Measurements from ENCODE around the gene SLC8A1. TPM values are rescaled to one million over a fixed set of nuclear protein-coding genes. Genes with fewer than 3 reads are reported as not detected.

SLC8A1 gene
- total and polyA plus RNA-seq, 2 of the 13 experiments (the other 11 are each of a cell fraction or from before 2014, with no cell fraction given) = not detected

DNA sequence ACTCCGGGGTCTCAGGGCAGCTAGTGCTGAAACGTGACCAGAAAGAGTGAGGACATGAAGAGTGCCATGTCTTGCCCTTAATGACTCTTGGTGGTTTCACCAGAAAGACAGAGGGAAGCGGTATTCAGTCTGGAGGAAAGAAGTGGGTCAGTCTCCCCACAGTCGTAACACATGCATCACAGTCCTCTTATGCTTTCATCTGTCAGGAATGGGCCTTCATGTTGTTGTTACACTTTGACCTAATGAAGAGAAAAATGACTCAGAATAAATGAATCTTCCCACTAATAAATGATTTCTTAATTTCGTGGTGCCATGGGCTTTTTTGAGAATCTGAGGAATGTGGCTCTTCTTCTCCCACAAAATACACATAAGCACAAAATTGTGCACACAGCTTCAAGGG is 103.2 kb downstream of the SLC8A1 start:
- H3K4me1 ChIP-seq (ENCODE audit: insufficient read depth, low read length) = no peaks in the 10 kb centered on the region
- H3K27ac ChIP-seq (ENCODE audit: extremely low read length, insufficient read depth, low read length) = no peak overlapping the region
- WGBS (ENCODE audit: low lambda C conversion rate) = 21% methylated on average over 5 of the region's 5 CpGs
- BruUV-seq (replicated peaks) = no TSS peak
- DNase-seq (ENCODE audit: low spot score) = no peak
- H3K4me3 ChIP-seq (replicated peaks in 1 of 3; ENCODE audit: insufficient read depth in 1 of 3, low read depth in 2 of 3, low read length in 3 of 3) = no peak overlapping the region
- no peak overlapping the region for H3K4me2 ChIP-seq (ENCODE audit: low read depth, low read length)
- no peak overlapping the region for H2AFZ ChIP-seq (ENCODE audit: low read length)
- CTCF ChIA-PET (ENCODE audit: low intra/inter-chr PET ratio, low total read pairs) = no interaction called here
- H3K9ac ChIP-seq (ENCODE audit: insufficient read depth, low read depth, low read length) = no peak overlapping the region
- no peaks in the 10 kb centered on the region for H3K9me3 ChIP-seq (ENCODE audit: low read length)
- ATAC-seq = no peak
- H3K79me2 ChIP-seq (ENCODE audit: insufficient read depth, low read length) = no peaks in the 10 kb centered on the region
- H4K20me1 ChIP-seq (ENCODE audit: insufficient read depth, low read length) = no peaks in the 10 kb centered on the region
- H3K27me3 ChIP-seq (ENCODE audit: control insufficient read depth in 1 of 2, insufficient read depth in 2 of 2, low read length in 2 of 2) = no peaks in the 10 kb centered on the region
- TF ChIP-seq ZNF598 (CRISPR knock-in tag; IDR thresholded peaks at IDR 0.05; ENCODE audit: borderline replicate concordance) (no peak), CCAR2 (optimal IDR thresholded peaks at IDR 0.05; ENCODE audit: low read depth, low read length) (no peak)
- H3K36me3 ChIP-seq (replicated peaks in 1 of 2; ENCODE audit: control insufficient read depth in 1 of 2, insufficient read depth in 2 of 2, low read length in 2 of 2) = no peaks in the 10 kb centered on the region
- FAIRE-seq = no peak
- intact Hi-C loops (cut with micrococcal nuclease; ENCODE audit: unreplicated experiment) (no loop called here), in situ Hi-C loops (cut with HindIII; ENCODE audit: extremely low pct_ligation_motif_present, low pct_unique_long_range_greater_than_20kb) (no loop called here)
- POLR2A ChIA-PET = no interaction called here

GRCh38 chr2:40348038-40348437 is 103.9 kb downstream of the SLC8A1 start:
- POLR2A ChIA-PET = no interaction called here
- FAIRE-seq = no peak
- H3K27ac ChIP-seq (ENCODE audit: extremely low read length, insufficient read depth, low read length) = no peak overlapping the region
- no peak overlapping the region for H3K4me2 ChIP-seq (ENCODE audit: low read depth, low read length)
- no peaks in the 10 kb centered on the region for H3K79me2 ChIP-seq (ENCODE audit: insufficient read depth, low read length)
- intact Hi-C loops (cut with micrococcal nuclease; ENCODE audit: unreplicated experiment) (no loop called here), in situ Hi-C loops (cut with HindIII; ENCODE audit: extremely low pct_ligation_motif_present, low pct_unique_long_range_greater_than_20kb) (no loop called here)
- H3K4me3 ChIP-seq (replicated peaks in 1 of 3; ENCODE audit: insufficient read depth in 1 of 3, low read depth in 2 of 3, low read length in 3 of 3) = no peak overlapping the region
- no peak for ATAC-seq
- no peaks in the 10 kb centered on the region for H3K27me3 ChIP-seq (ENCODE audit: control insufficient read depth in 1 of 2, insufficient read depth in 2 of 2, low read length in 2 of 2)
- BruUV-seq (replicated peaks) = no TSS peak
- 10% methylated on average over 5 of the region's 5 CpGs for WGBS (ENCODE audit: low lambda C conversion rate)
- H3K36me3 ChIP-seq (replicated peaks in 1 of 2; ENCODE audit: control insufficient read depth in 1 of 2, insufficient read depth in 2 of 2, low read length in 2 of 2) = no peaks in the 10 kb centered on the region
- H3K9me3 ChIP-seq (ENCODE audit: low read length) = no peaks in the 10 kb centered on the region
- no peak overlapping the region for H3K9ac ChIP-seq (ENCODE audit: insufficient read depth, low read depth, low read length)
- TF ChIP-seq, protein P1, sequence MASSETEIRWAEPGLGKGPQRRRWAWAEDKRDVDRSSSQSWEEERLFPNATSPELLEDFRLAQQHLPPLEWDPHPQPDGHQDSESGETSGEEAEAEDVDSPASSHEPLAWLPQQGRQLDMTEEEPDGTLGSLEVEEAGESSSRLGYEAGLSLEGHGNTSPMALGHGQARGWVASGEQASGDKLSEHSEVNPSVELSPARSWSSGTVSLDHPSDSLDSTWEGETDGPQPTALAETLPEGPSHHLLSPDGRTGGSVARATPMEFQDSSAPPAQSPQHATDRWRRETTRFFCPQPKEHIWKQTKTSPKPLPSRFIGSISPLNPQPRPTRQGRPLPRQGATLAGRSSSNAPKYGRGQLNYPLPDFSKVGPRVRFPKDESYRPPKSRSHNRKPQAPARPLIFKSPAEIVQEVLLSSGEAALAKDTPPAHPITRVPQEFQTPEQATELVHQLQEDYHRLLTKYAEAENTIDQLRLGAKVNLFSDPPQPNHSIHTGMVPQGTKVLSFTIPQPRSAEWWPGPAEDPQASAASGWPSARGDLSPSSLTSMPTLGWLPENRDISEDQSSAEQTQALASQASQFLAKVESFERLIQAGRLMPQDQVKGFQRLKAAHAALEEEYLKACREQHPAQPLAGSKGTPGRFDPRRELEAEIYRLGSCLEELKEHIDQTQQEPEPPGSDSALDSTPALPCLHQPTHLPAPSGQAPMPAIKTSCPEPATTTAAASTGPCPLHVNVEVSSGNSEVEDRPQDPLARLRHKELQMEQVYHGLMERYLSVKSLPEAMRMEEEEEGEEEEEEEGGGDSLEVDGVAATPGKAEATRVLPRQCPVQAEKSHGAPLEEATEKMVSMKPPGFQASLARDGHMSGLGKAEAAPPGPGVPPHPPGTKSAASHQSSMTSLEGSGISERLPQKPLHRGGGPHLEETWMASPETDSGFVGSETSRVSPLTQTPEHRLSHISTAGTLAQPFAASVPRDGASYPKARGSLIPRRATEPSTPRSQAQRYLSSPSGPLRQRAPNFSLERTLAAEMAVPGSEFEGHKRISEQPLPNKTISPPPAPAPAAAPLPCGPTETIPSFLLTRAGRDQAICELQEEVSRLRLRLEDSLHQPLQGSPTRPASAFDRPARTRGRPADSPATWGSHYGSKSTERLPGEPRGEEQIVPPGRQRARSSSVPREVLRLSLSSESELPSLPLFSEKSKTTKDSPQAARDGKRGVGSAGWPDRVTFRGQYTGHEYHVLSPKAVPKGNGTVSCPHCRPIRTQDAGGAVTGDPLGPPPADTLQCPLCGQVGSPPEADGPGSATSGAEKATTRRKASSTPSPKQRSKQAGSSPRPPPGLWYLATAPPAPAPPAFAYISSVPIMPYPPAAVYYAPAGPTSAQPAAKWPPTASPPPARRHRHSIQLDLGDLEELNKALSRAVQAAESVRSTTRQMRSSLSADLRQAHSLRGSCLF (CRISPR knock-in tag; IDR thresholded peaks at IDR 0.05; ENCODE audit: borderline replicate concordance) = no peak
- TF ChIP-seq ZNF343 (CRISPR knock-in tag; IDR thresholded peaks at IDR 0.05) (no peak), ZNF547 (CRISPR knock-in tag; IDR thresholded peaks at IDR 0.05) (no peak), TERF1 (CRISPR knock-in tag; IDR thresholded peaks at IDR 0.05) (no peak), RFX3 (CRISPR knock-in tag; IDR thresholded peaks at IDR 0.05) (no peak), ATAD3A (CRISPR knock-in tag; IDR thresholded peaks at IDR 0.05) (no peak)
- CTCF ChIA-PET (ENCODE audit: low intra/inter-chr PET ratio, low total read pairs) = no interaction called here
- DNase-seq (ENCODE audit: low spot score) = no peak
- H2AFZ ChIP-seq (ENCODE audit: low read length) = no peak overlapping the region
- no peaks in the 10 kb centered on the region for H4K20me1 ChIP-seq (ENCODE audit: insufficient read depth, low read length)
- no peaks in the 10 kb centered on the region for H3K4me1 ChIP-seq (ENCODE audit: insufficient read depth, low read length)
